ENCODE results near the gene DCAF8. TPM values are rescaled to one million over a fixed set of nuclear protein-coding genes. Genes with fewer than 3 reads are reported as not detected.

The DCAF8 gene
- total and polyA plus RNA-seq, 2 donors (not counting 1 experiment from before 2014, with no cell fraction given), result 194 to 266 TPM

GRCh38 chr1:160216301-160216700, 46.0 kb downstream of the DCAF8 start:
- ChIA-PET CTCF (interaction anchor here (0.8 to 1.3 kb wide), 4 partner anchors 13 to 36 kb away, joined by 3 to 4 read pairs (median 3); partner anchors contain the start of gene CASQ1), POLR2A (interaction anchor here (0.9 kb wide), 1 partner anchor 12 kb away, joined by 5 read pairs; the partner anchor contains the start of gene PEA15)
- no peak overlapping the region for H3K27ac Mint-ChIP-seq

More at GRCh38 chr1:160216301-160216700, 46.0 kb downstream of the DCAF8 start:
- Mint-ChIP-seq H3K27me3 (no peaks in the 10 kb centered on the region), H3K9me3 (ENCODE audit: insufficient read depth) (no peaks in the 10 kb centered on the region), H3K4me1 (no peaks in the 10 kb centered on the region), H3K4me3 (no peak overlapping the region)
- Histone ChIP-seq H3K27ac (ENCODE audit: low read length in 2 of 2) (peak overlapping the region in 1 of 2 donors; percentile 16), H3K79me2 (ENCODE audit: control insufficient read depth, insufficient read depth, low read length) (no peaks in the 10 kb centered on the region), H3K4me2 (replicated peaks; ENCODE audit: low read depth, low read length, poor library complexity, severe bottlenecking) (no peak overlapping the region), H4K20me1 (ENCODE audit: control insufficient read depth, insufficient read depth, low read length, poor library complexity, severe bottlenecking) (no peaks in the 10 kb centered on the region), H3K9me3 (ENCODE audit: control extremely low read depth in 1 of 3, control insufficient read depth in 2 of 3, insufficient read depth in 1 of 3, low read length in 2 of 3) (no peaks in the 10 kb centered on the region), H3K27me3 (replicated peaks in 1 of 4; ENCODE audit: control extremely low read depth in 1 of 4, control insufficient read depth in 3 of 4, insufficient read depth in 4 of 4, low read length in 3 of 4) (no peaks in the 10 kb centered on the region), H3K4me3 (ENCODE audit: control extremely low read depth in 1 of 5, extremely low read depth in 1 of 5, insufficient read depth in 1 of 5, low read depth in 2 of 5, low read length in 4 of 5) (no peak overlapping the region), H3K4me1 (ENCODE audit: control insufficient read depth in 2 of 2, insufficient read depth in 2 of 2, low read length in 2 of 2) (no peaks in the 10 kb centered on the region), H3K36me3 (replicated peaks in 1 of 2; ENCODE audit: control extremely low read depth in 1 of 2, control insufficient read depth in 1 of 2, extremely low read depth in 1 of 2, insufficient read depth in 2 of 2, low read length in 1 of 2) (peaks cover 32 to 95% of the 10 kb centered on the region in 2 experiments), H2AFZ (ENCODE audit: insufficient read depth, low read depth, low read length, poor library complexity, severe bottlenecking) (no peak overlapping the region), H3K9ac (ENCODE audit: low read length) (no peak overlapping the region)
- ATAC-seq (ENCODE audit: low read depth), result no peak
- intact Hi-C loops (cut with micrococcal nuclease), result no loop called here
- DNase-seq, result no peak
- no peak for TF ChIP-seq EZH2 (IDR thresholded peaks at IDR 0.05; ENCODE audit: borderline replicate concordance, insufficient read depth, low read depth, low read length, poor library complexity, severe bottlenecking)
- TF ChIP-seq CTCF (IDR thresholded peaks at IDR 0.05), result no peak
